ENCODE results near the gene SLC37A1. TPM values are rescaled to one million over a fixed set of nuclear protein-coding genes. Genes with fewer than 3 reads are reported as not detected.

Gene SLC37A1
- total RNA-seq, 1 experiment from 2014 or later = 38.3 TPM

GRCh38 chr21:42579456-42580075, 65.9 kb downstream of the SLC37A1 start:
- intact Hi-C loops (cut with micrococcal nuclease) = no loop called here
- no peak overlapping the region for H3K4me3 ChIP-seq (ENCODE audit: low read length)
- no peak overlapping the region for H3K9ac ChIP-seq (ENCODE audit: low read length)
- no peak for ATAC-seq
- no peaks in the 10 kb centered on the region for H4K20me1 ChIP-seq (ENCODE audit: low read length)
- no peak for DNase-seq
- no peak for TF ChIP-seq CTCF (conservative IDR thresholded peaks at IDR 0.05; ENCODE audit: low read depth, low read length)
- no peaks in the 10 kb centered on the region for H3K9me2 ChIP-seq (replicated peaks; ENCODE audit: low read length)
- H3F3A ChIP-seq (ENCODE audit: low read length, unreplicated experiment) = no peaks in the 10 kb centered on the region
- H3K9me3 ChIP-seq (ENCODE audit: low read length) = no peaks in the 10 kb centered on the region
- H3K79me2 ChIP-seq (ENCODE audit: low read length) = no peaks in the 10 kb centered on the region
- H2AFZ ChIP-seq (ENCODE audit: low read length) = no peak overlapping the region
- H3K27me3 ChIP-seq (ENCODE audit: low read length) = no peaks in the 10 kb centered on the region
- H3K4me2 ChIP-seq (ENCODE audit: low read length) = no peak overlapping the region
- no peaks in the 10 kb centered on the region for H3K4me1 ChIP-seq (ENCODE audit: insufficient read depth, low read length)
- no TSS peak for BruUV-seq (replicated peaks)
- H3K36me3 ChIP-seq (ENCODE audit: low read depth, low read length) = peaks cover 9% of the 10 kb centered on the region; the same call in 1 of the 2 replicates
- ChIA-PET POLR2A (ENCODE audit: unreplicated experiment) (no interaction called here), CTCF (no interaction called here)
- no peak overlapping the region for H3K27ac ChIP-seq (ENCODE audit: low read length)

- Histone ChIP-seq H2AFZ (ENCODE audit: low read length) (no peak overlapping the region), H3K27me3 (ENCODE audit: low read length) (no peaks in the 10 kb centered on the region), H3K4me2 (ENCODE audit: low read length) (no peak overlapping the region), H3K27ac (ENCODE audit: low read length) (no peak overlapping the region), H3F3A (ENCODE audit: low read length, unreplicated experiment) (no peaks in the 10 kb centered on the region), H3K9me3 (ENCODE audit: low read length) (no peaks in the 10 kb centered on the region), H3K9ac (ENCODE audit: low read length) (no peak overlapping the region), H3K4me3 (ENCODE audit: low read length) (no peak overlapping the region), H3K36me3 (ENCODE audit: low read depth, low read length) (peaks cover 4% of the 10 kb centered on the region; the same call in 1 of the 2 replicates), H3K9me2 (replicated peaks; ENCODE audit: low read length) (no peaks in the 10 kb centered on the region), H3K4me1 (ENCODE audit: insufficient read depth, low read length) (no peaks in the 10 kb centered on the region), H4K20me1 (ENCODE audit: low read length) (no peaks in the 10 kb centered on the region), H3K79me2 (ENCODE audit: low read length) (no peaks in the 10 kb centered on the region)
- no TSS peak for BruUV-seq (replicated peaks)
- intact Hi-C loops (cut with micrococcal nuclease) = no loop called here
- ChIA-PET CTCF (no interaction called here), POLR2A (ENCODE audit: unreplicated experiment) (no interaction called here)
- DNase-seq (no peak), ATAC-seq (no peak)
- TF ChIP-seq CTCF (conservative IDR thresholded peaks at IDR 0.05; ENCODE audit: low read depth, low read length) (no peak), EZH2phosphoT487 (IDR thresholded peaks at IDR 0.05; ENCODE audit: borderline replicate concordance, low read length) (no peak), EZH2 (IDR thresholded peaks at IDR 0.05; ENCODE audit: low read length, unreplicated experiment) (no peak)
Measured at GRCh38 chr21:42580076-42580792, 66.6 kb downstream of the SLC37A1 start.

GRCh38 chr21:42580793-42581321, 67.2 kb downstream of the SLC37A1 start:
- no peaks in the 10 kb centered on the region for H3K9me3 ChIP-seq (ENCODE audit: low read length)
- H3K4me2 ChIP-seq (ENCODE audit: low read length) = no peak overlapping the region
- BruUV-seq (replicated peaks) = no TSS peak
- H4K20me1 ChIP-seq (ENCODE audit: low read length) = no peaks in the 10 kb centered on the region
- no peaks in the 10 kb centered on the region for H3K4me1 ChIP-seq (ENCODE audit: insufficient read depth, low read length)
- intact Hi-C loops (cut with micrococcal nuclease) = no loop called here
- peaks cover 1% of the 10 kb centered on the region; the same call in 1 of the 2 replicates for H3K36me3 ChIP-seq (ENCODE audit: low read depth, low read length)
- no peak overlapping the region for H3K4me3 ChIP-seq (ENCODE audit: low read length)
- DNase-seq (no peak), ATAC-seq (no peak)
- H3K27ac ChIP-seq (ENCODE audit: low read length) = no peak overlapping the region
- TF ChIP-seq CTCF (conservative IDR thresholded peaks at IDR 0.05; ENCODE audit: low read depth, low read length) = no peak
- no peak for TF ChIP-seq EZH2phosphoT487 (IDR thresholded peaks at IDR 0.05; ENCODE audit: borderline replicate concordance, low read length)
- TF ChIP-seq EZH2 (IDR thresholded peaks at IDR 0.05; ENCODE audit: low read length, unreplicated experiment) = no peak
- H3F3A ChIP-seq (ENCODE audit: low read length, unreplicated experiment) = no peaks in the 10 kb centered on the region
- no peak overlapping the region for H2AFZ ChIP-seq (ENCODE audit: low read length)
- no peaks in the 10 kb centered on the region for H3K9me2 ChIP-seq (replicated peaks; ENCODE audit: low read length)
- no peaks in the 10 kb centered on the region for H3K79me2 ChIP-seq (ENCODE audit: low read length)
- no peak overlapping the region for H3K9ac ChIP-seq (ENCODE audit: low read length)
- H3K27me3 ChIP-seq (ENCODE audit: low read length) = no peaks in the 10 kb centered on the region
- CTCF ChIA-PET = no interaction called here
- POLR2A ChIA-PET (ENCODE audit: unreplicated experiment) = no interaction called here
